Measurements from ENCODE around the gene KCNQ4. TPM values are rescaled to one million over a fixed set of nuclear protein-coding genes. Genes with fewer than 3 reads are reported as not detected.

KCNQ4 gene
- total and polyA plus RNA-seq, 10 of the 15 experiments (the other 5 are each of a cell fraction or from before 2014, with no cell fraction given) = 0.04 to 0.18 (median 0.08) TPM; not detected in 2

GRCh38 chr1:40753142-40753882, 30.3 kb upstream of the KCNQ4 start (continued):
- TF ChIP-seq E4F1 (IDR thresholded peaks at IDR 0.05; ENCODE audit: borderline replicate concordance, partially characterized antibody) = no peak
- no peak for TF ChIP-seq SREBF2 (IDR thresholded peaks at IDR 0.05; ENCODE audit: low read length)
- TF ChIP-seq ELK1 (IDR thresholded peaks at IDR 0.05; ENCODE audit: low read depth, low read length) = no peak
- no peak for TF ChIP-seq TCF12 (IDR thresholded peaks at IDR 0.05; ENCODE audit: low read depth, low read length)

- FAIRE-seq (no peak), DNase-seq (ENCODE audit: low read depth, low spot score) (no peak), ATAC-seq (no peak)
- ChIA-PET POLR2A (interaction anchor here (0.6 to 2.5 kb wide), 5 partner anchors 9 to 66 kb away, joined by 3 to 18 read pairs (median 5); partner anchors contain the start of gene NFYC), RAD21 (ENCODE audit: unreplicated experiment) (interaction anchor here (1.0 to 4.0 kb wide), 7 partner anchors 11 to 129 kb away, joined by 3 to 14 read pairs (median 4); no protein-coding TSS in a partner anchor), SMC1A (ENCODE audit: uncharacterized antibody, unreplicated experiment) (interaction anchor here (0.6 to 5.2 kb wide), 18 partner anchors 9 to 77 kb away, joined by 3 to 22 read pairs (median 6); no protein-coding TSS in a partner anchor), CTCF (interaction anchor here (0.7 to 9.5 kb wide), 11 partner anchors 19 to 304 kb away, joined by 3 to 84 read pairs (median 4); partner anchors contain the start of gene ZFP69B)
- no TSS peak for BruUV-seq (replicated peaks)
- Histone ChIP-seq H3K79me2 (ENCODE audit: control insufficient read depth, insufficient read depth, low read length) (no peaks in the 10 kb centered on the region; the same call in none of the 2 replicates), H3K9ac (ENCODE audit: control insufficient read depth, insufficient read depth, low read length) (no peak overlapping the region), H2AFZ (ENCODE audit: control insufficient read depth, low read depth, low read length) (no peak overlapping the region), H3K27me3 (replicated peaks in 1 of 2; ENCODE audit: control insufficient read depth in 2 of 2, insufficient read depth in 2 of 2, low read length in 1 of 2) (no peaks in the 10 kb centered on the region), H3K4me2 (ENCODE audit: control insufficient read depth, insufficient read depth) (no peak overlapping the region), H3K36me3 (ENCODE audit: control insufficient read depth in 2 of 2, insufficient read depth in 2 of 2, low read length in 1 of 2) (peaks cover 37 to 57% of the 10 kb centered on the region in 2 experiments), H3K9me3 (replicated peaks; ENCODE audit: control insufficient read depth, insufficient read depth, low read length) (no peaks in the 10 kb centered on the region), H4K20me1 (ENCODE audit: control insufficient read depth, insufficient read depth) (no peaks in the 10 kb centered on the region; the same call in 1 of the 2 replicates), H3K4me3 (no peak overlapping the region), H3K27ac (ENCODE audit: control insufficient read depth, insufficient read depth) (no peak overlapping the region), H3K4me1 (ENCODE audit: control insufficient read depth, insufficient read depth, low read length) (peaks cover 24% of the 10 kb centered on the region)
- WGBS (ENCODE audit: insufficient coverage, insufficient replicate concordance, low lambda C conversion rate, missing lambda C conversion rate) = 97% methylated on average over 8 of the region's 8 CpGs
- intact Hi-C loops (cut with micrococcal nuclease; ENCODE audit: unreplicated experiment) = loop anchor here (5.0 kb wide), 1 partner anchor 62 kb away; the partner anchor contains the start of gene NFYC
- in situ Hi-C loops (cut with MboI) = no loop called here
- TF ChIP-seq, protein P1, sequence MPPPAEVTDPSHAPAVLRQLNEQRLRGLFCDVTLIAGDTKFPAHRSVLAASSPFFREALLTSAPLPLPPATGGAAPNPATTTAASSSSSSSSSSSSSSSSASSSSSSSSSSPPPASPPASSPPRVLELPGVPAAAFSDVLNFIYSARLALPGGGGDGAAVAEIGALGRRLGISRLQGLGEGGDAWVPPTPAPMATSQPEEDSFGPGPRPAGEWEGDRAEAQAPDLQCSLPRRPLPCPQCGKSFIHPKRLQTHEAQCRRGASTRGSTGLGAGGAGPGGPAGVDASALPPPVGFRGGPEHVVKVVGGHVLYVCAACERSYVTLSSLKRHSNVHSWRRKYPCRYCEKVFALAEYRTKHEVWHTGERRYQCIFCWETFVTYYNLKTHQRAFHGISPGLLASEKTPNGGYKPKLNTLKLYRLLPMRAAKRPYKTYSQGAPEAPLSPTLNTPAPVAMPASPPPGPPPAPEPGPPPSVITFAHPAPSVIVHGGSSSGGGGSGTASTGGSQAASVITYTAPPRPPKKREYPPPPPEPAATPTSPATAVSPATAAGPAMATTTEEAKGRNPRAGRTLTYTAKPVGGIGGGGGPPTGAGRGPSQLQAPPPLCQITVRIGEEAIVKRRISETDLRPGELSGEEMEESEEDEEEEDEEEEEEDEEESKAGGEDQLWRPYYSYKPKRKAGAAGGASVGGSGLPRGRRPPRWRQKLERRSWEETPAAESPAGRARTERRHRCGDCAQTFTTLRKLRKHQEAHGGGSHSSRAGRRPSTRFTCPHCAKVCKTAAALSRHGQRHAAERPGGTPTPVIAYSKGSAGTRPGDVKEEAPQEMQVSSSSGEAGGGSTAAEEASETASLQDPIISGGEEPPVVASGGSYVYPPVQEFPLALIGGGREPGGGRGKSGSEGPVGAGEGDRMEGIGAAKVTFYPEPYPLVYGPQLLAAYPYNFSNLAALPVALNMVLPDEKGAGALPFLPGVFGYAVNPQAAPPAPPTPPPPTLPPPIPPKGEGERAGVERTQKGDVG (CRISPR knock-in tag; IDR thresholded peaks at IDR 0.05) = no peak
- TF ChIP-seq CTCF (IDR thresholded peaks at IDR 0.05 in 2 of 3, conservative IDR thresholded peaks at IDR 0.05 in 1 of 3; ENCODE audit: control insufficient read depth in 2 of 3, extremely low read depth in 1 of 3, insufficient read depth in 1 of 3, low read depth in 3 of 3, low read length in 3 of 3) = no peak
These were observed 29.4 kb upstream of the KCNQ4 start for GRCh38 chr1:40754201-40754600.

Measured in GM12878 (cell line).